Panc1 (cell line): Measurements from ENCODE around the gene RNF215. TPM values are rescaled to one million over a fixed set of nuclear protein-coding genes. Genes with fewer than 3 reads are reported as not detected.

Experiments
- ATAC-seq: fragments of 200-7000 bp; cut with Tn5 transposase; 2 replicates; pipeline ENCODE4 v1.9.1; 2020; ENCODE audit warnings: mild to moderate bottlenecking, moderate library complexity
- BruUV-seq: library from RNA; stranded (reverse); fragments of 400-500 nt; replicated peaks from 2 replicates; lab custom pipeline; 2021; lab: Mats Ljungman, UMichigan
- CTCF ChIA-PET: fragments of 300-600 bp; sonication (Branson Sonifier 250); formaldehyde crosslinking; loops from one replicate; lab custom pipeline; 2022; ENCODE audit warnings: antibody characterized with exemption; lab: Charles Lee
- POLR2A ChIA-PET: fragments of 300-600 bp; sonication (Branson Sonifier 250); formaldehyde crosslinking; loops from one replicate; lab custom pipeline; 2022; ENCODE audit warnings: antibody characterized with exemption; lab: Charles Lee
- DNase-seq: peaks from one replicate; pipeline ENCODE4 v3.0.0-alpha.2; 2010; ENCODE audit warnings: low read depth, low spot score
- H3K27ac ChIP-seq: 2 replicates; pipeline ENCODE4 v1.5.1; 2011; ENCODE audit warnings: mild to moderate bottlenecking, low read length, inconsistent platforms
- H3K27me3 ChIP-seq: fragments of 200-500 bp; sonication (Bioruptor generic); 2 replicates; pipeline ENCODE4 v1.6.0; 2014; ENCODE audit warnings: low read length, inconsistent platforms; ENCODE audit not compliant: control insufficient read depth, insufficient read depth
- H3K36me3 ChIP-seq: fragments of 200-500 bp; sonication (Bioruptor generic); 2 replicates; pipeline ENCODE4 v1.5.1; 2014; ENCODE audit warnings: inconsistent platforms, mild to moderate bottlenecking, low read length, moderate library complexity; ENCODE audit not compliant: control insufficient read depth, insufficient read depth
- H3K4me1 ChIP-seq: 2 replicates; pipeline ENCODE4 v1.5.1; 2011; ENCODE audit warnings: inconsistent platforms, mild to moderate bottlenecking, low read length, moderate library complexity; ENCODE audit not compliant: control insufficient read depth, insufficient read depth
- H3K4me3 ChIP-seq, 2 experiments: 2 replicates each; pipeline ENCODE4 v1.5.1; 2011 to 2012; ENCODE audit warnings: low read depth in 2 of 2, low read length in 2 of 2, mild to moderate bottlenecking in 2 of 2, inconsistent platforms in 1 of 2, moderate library complexity in 1 of 2
- H3K9me3 ChIP-seq: fragments of 200-500 bp; sonication (Bioruptor generic); 2 replicates; pipeline ENCODE4 v1.5.1; 2014; ENCODE audit warnings: low read depth, mild to moderate bottlenecking, inconsistent platforms, low read length, moderate library complexity; ENCODE audit not compliant: control insufficient read depth, insufficient read depth
- CTCF ChIP-seq: fragments of 450-650 bp; IDR thresholded peaks from 2 replicates; pipeline ENCODE4 v1.5.1; 2017; ENCODE audit warnings: mild to moderate bottlenecking
- POLR2AphosphoS5 ChIP-seq: IDR thresholded peaks from 2 replicates; pipeline ENCODE4 v1.6.1; 2012; ENCODE audit warnings: mild to moderate bottlenecking, low read depth, low read length, moderate library complexity
- REST ChIP-seq, 2 experiments: IDR thresholded peaks; 2 replicates each; pipeline ENCODE4 v1.6.1; 2011 to 2012; ENCODE audit warnings: low read depth in 2 of 2, control low read depth in 1 of 2, low read length in 1 of 2, mild to moderate bottlenecking in 1 of 2, moderate library complexity in 1 of 2; ENCODE audit not compliant: insufficient read depth in 1 of 2
- SIN3A ChIP-seq: IDR thresholded peaks from 2 replicates; pipeline ENCODE4 v1.6.1; 2012; ENCODE audit warnings: low read depth, mild to moderate bottlenecking, low read length, moderate library complexity, borderline replicate concordance; ENCODE audit not compliant: insufficient read depth
- TCF7L2 ChIP-seq: IDR thresholded peaks from 2 replicates; pipeline ENCODE4 v1.6.1; 2011; ENCODE audit warnings: mild to moderate bottlenecking, low read depth, low read length, inconsistent platforms
- in situ Hi-C: cut with HindIII; loops from 2 replicates; pipeline ENCODE4 v1.10.0; 2016; ENCODE audit warnings: low sequenced_read_pairs, low pct_unique_long_range_greater_than_20kb
- intact Hi-C: fragments of 100-400 bp; cut with micrococcal nuclease; formaldehyde crosslinking; loops from one replicate; pipeline ENCODE4 v1.10.0; 2022; ENCODE audit not compliant: unreplicated experiment
- total RNA-seq: library from RNA; stranded (reverse); gene quantifications from one replicate; pipeline ENCODE4 v1.2.1, GENCODE V29; 2021; ENCODE audit not compliant: unreplicated experiment

RNF215 gene
- total RNA-seq, 1 experiment from 2014 or later, result 35.8 TPM

- no TSS peak for BruUV-seq
- ChIA-PET POLR2A (interaction anchor here (0.8 to 1.3 kb wide), 3 partner anchors 11 to 14 kb away, joined by 3 to 5 read pairs (median 4); no protein-coding TSS in a partner anchor), CTCF (interaction anchor here (0.7 to 1.2 kb wide), 2 partner anchors 28 to 32 kb away, joined by 4 read pairs; partner anchors contain the start of gene SEC14L2)
- intact Hi-C loops (no loop called here), in situ Hi-C loops (no loop called here)
- DNase-seq (peak; percentile 94), ATAC-seq (peak; percentile 90)
- H3K9me3 ChIP-seq, result no peaks in the 10 kb centered on the region
- H3K27me3 ChIP-seq, result no peaks in the 10 kb centered on the region
- no peak for TF ChIP-seq REST (IDR thresholded peaks at IDR 0.05; ENCODE audit: insufficient read depth in 1 of 2, low read depth in 2 of 2, low read length in 1 of 2)
- 0 out of 2 replicates have a peak, but pooled peaks have one; percentile 42 for TF ChIP-seq POLR2AphosphoS5
- TF ChIP-seq CTCF, result no peak
- TF ChIP-seq TCF7L2, result peak; percentile 62; the same call in 1 of the 2 replicates
- TF ChIP-seq SIN3A, result no peak
- peak overlapping the region; percentile 62 to 82 for H3K4me3 ChIP-seq
- H3K27ac ChIP-seq, result peak overlapping the region; percentile 91
- no peaks in the 10 kb centered on the region; the same call in 1 of the 2 replicates for H3K36me3 ChIP-seq
- peaks cover 24% of the 10 kb centered on the region for H3K4me1 ChIP-seq
Observed at GRCh38 chr22:30423959-30424533, 36.8 kb upstream of the RNF215 start.

GRCh38 chr22:30423301-30423958 is 36.2 kb upstream of the RNF215 start:
- ATAC-seq (peak; percentile 57), DNase-seq (no peak)
- no peaks in the 10 kb centered on the region; the same call in 1 of the 2 replicates for H3K36me3 ChIP-seq
- no TSS peak for BruUV-seq
- in situ Hi-C loops, result no loop called here
- peak overlapping the region; percentile 91 for H3K27ac ChIP-seq
- CTCF ChIA-PET, result interaction anchor here (0.7 to 1.2 kb wide), 2 partner anchors 27 to 32 kb away, joined by 4 read pairs; partner anchors contain the start of gene SEC14L2
- H3K4me1 ChIP-seq, result peaks cover 24% of the 10 kb centered on the region
- H3K9me3 ChIP-seq, result no peaks in the 10 kb centered on the region
- no peaks in the 10 kb centered on the region for H3K27me3 ChIP-seq
- POLR2A ChIA-PET, result interaction anchor here (0.6 to 1.3 kb wide), 5 partner anchors 10 to 216 kb away, joined by 3 to 5 read pairs (median 3); no protein-coding TSS in a partner anchor
- TF ChIP-seq CTCF (no peak), POLR2AphosphoS5 (peak; percentile 77)
- H3K4me3 ChIP-seq, result peak overlapping the region; percentile 62 to 69
- intact Hi-C loops, result no loop called here
